Activated CD8-positive, alpha-beta memory T cell treated with anti-CD3 and anti-CD28 coated beads for 4 hours (primary cell): ENCODE measurements around the gene SLC25A33.
A peak's percentile ranks its signal among the peaks of the same experiment; 100 is the strongest.

Source experiments
- DNase-seq, 2 donors: peaks; one replicate each; pipeline ENCODE4 v3.0.0-alpha.2; 2020; ENCODE audit warnings: low read depth in 2 of 2

Gene SLC25A33

GRCh38 chr1:9588551-9589143, 49.4 kb downstream of the SLC25A33 start, which contains the start of gene TMEM201:
TSS of gene TMEM201 (plus strand) at chr1:9588911. CDS start at chr1:9588931, 20 bp downstream.
- peak; percentile 85 to 87 for DNase-seq

DNA sequence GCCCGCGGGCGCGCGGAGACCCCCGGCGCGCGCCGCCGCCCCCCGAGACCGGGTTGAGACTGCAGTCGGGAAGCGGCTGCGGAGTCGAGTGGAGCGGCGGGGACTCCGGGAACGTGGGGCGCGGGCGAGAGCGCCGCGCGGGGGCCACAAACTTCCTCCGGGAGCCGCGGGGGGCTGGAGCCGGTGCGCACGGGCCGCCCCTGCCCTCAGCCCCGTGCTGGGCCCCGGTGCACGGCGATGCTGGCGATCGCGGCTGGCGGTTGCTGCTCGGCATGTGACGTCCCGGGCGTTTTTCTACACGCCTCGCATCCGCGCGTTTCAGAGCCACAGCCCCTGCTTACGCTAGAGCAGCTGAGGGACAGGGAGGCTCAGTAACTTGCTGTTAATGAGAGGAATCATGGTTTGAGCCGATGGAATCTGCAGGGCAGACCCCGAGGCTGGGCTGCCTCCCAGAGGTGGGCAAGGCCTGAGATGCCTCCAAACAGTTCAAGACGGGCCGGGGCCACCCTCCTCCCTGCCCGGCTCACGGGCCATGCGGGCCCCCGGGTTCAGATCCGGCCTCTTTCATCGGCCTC, 50.0 kb downstream of the SLC25A33 start:
- DNase-seq, result no peak

DNA sequence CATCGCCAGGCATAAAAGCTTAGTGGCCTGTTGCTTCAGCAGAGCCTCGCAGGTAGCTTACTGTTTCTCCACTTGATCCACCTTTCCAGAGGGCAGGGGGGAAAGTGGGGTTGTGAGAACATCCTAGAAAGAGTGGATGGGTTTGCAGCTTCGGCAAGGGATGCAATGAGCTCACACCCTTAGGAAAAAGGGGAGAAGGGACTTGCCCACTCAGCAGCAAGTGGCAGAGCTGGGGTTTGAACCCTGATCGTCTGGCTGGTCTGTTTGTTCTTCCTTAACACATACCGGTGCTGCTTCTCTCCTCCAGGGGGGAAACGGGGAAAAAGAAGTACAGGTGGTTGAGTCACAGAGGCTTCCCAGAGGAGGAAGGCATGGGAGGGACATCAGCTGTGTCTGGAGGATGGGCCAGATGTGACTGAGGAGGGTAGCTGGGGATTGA, 50.5 kb downstream of the SLC25A33 start:
- DNase-seq, result no peak

GRCh38 chr1:9590201-9590600, 50.9 kb downstream of the SLC25A33 start:
- DNase-seq, result no peak

- DNase-seq, result no peak
Observed at GRCh38 chr1:9590945-9591668, 51.8 kb downstream of the SLC25A33 start.

DNA sequence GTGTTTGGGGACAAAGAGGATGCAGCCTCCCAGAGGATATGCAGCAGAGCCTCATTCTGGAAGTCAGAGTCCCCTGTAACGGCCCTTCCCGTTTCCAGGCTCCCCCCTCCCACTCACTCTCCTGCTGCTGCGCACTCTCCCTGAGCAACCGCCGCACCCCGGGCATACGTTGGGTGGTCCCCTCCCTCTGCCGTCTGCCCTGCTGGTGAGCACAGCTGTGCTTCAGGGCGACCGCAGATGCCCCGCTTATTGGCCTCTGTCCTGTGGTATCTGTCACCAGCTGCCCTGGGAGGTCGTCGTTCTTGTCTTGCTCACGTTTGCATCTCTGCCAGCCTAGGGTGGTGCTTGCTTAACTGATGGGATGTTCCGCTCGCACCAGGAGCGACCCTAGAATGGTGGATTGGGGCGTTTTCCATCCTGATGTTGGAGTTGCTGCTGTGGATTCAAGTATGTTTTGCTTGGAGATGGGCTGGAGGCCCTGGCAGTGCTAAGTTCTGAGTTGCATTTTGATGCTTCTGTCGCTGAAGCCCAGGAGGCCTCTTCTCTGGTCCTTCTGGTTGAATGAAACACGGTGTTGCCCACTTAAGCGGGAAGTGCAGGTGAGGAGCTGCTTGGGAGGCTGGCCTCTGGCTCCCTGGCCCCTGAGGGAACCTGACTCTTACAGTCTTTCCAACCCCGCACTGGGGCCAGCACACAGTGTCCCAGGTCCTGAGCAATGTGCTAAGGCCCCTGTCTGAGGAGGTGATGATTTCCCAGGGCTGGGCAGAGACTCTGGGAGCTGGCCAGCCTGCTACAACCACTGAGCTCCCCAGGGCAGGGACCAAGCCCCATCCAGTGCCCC, 52.6 kb downstream of the SLC25A33 start:
- no peak for DNase-seq

DNA sequence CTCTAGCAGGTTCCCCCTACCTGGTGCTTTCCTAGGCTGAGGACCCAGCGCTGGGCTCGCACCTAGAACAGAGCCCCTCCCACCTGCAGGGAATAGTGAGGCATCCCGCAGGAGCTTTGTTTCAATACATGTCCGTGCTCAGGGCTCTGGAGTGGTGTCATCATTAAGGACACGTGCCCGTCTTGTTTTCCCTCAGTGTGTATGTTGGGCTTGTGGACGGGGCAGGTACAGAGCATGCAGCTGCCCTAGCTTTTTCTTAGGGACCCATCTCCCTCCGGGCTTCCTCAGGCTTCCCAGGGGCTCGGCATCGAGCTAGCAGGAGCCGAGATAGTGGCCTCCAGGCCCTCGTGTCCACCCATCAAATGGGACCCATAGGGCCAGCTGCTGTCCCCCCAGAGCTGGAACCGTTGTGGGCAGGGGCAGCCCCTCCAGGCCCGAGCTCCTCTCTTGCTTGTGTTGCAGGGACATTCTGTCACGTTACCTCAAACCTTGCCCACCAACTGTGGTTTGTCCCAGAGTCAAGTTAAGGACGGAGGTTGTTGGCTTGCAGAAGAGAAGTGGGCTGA, 53.3 kb downstream of the SLC25A33 start:
- DNase-seq, result no peak

GRCh38 chr1:9593147-9593491, 53.9 kb downstream of the SLC25A33 start:
- DNase-seq, result no peak

GRCh38 chr1:9593492-9594465, 54.5 kb downstream of the SLC25A33 start:
- DNase-seq, result no peak

DNA sequence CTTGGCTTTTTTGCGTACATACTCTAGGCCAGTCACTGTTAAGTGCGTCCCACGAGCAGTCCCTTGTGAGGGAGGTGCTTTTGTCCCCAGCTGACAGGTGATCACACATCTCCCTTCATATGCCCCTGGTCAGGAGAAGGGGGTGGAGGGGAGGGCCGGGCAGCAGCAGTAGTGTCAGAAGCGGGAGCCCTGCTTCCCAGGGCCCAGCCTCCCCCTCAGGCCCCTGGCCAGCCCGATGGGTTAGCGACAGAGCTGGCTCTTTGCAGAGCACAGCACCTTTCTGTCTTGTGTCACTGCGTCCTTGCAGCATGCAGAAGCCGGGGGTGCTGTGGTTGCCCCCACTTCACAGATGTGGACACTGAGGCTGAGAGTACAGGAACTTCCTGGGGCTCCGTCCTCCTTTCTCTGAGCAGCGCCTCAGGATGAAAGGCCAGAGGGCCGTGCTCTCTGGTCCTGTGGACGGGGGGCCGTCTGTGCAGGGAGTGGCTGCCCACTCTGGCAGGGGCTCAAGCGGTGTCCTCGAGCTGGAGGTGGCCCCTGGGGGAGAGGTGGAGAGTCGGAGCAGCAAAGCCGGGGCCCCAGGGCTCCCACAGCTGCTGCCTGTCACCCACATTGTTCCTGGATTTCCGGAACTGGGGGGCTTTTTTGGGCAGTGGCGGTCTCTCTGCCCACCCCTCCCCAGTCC, 55.3 kb downstream of the SLC25A33 start:
- no peak for DNase-seq

DNA sequence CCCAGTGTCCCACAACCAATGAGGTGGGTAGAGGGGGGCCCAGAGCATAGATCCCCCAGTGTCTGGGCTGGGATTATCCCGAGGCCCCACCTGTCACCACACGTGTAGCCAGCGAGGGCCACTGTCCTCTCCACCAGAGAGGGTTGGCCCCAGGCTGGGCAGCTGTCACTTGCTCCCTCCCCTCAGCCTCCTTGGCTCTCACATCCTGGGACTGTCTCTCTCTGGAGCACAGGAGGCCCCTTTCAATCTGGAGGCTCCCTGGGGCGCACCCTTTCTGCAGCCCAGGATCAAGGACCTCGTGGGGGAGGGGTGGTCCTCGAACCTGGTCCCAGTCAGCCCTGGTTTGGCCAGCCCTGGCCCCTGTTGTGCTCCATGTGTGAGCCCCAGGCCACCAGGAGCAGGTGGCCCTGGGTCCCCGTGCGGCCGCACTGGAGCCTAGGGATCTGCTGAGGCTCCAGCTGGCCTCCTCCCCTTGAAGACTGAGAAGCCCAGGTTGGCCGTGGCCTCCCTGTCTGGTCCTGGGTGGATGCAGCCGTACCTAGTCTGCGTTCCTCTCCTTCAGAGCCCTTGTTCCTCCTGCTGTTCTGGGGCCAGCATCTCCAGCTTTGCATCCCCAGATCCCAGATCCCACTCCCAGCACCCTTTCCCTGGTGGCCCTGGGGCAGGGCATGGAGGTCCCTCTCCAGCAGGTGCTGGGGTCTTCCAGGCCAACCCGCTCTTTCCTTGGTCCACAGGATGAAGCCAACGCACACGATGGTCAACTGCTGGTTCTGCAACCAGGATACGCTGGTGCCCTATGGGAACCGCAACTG, 56.1 kb downstream of the SLC25A33 start:
- no peak for DNase-seq

DNA sequence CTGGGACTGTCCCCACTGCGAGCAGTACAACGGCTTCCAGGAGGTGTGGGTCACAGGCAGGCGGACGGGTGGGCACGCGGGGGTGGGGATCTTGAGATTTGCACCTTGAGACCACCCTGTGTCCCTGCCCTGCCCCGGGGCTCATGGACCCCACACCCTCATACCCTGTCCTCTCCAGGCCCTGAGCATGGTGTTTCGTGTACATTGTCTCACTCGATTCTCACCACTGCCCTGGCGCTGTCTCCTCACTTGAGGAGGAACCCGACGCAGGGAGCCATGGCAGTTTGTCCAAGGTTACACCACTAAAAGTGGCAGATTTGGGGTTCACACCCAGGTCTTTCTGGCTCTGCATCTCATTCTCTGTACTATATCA, 56.7 kb downstream of the SLC25A33 start:
- DNase-seq, result no peak

- no peak for DNase-seq
Observed at GRCh38 chr1:9596415-9597123, 57.3 kb downstream of the SLC25A33 start.

DNA sequence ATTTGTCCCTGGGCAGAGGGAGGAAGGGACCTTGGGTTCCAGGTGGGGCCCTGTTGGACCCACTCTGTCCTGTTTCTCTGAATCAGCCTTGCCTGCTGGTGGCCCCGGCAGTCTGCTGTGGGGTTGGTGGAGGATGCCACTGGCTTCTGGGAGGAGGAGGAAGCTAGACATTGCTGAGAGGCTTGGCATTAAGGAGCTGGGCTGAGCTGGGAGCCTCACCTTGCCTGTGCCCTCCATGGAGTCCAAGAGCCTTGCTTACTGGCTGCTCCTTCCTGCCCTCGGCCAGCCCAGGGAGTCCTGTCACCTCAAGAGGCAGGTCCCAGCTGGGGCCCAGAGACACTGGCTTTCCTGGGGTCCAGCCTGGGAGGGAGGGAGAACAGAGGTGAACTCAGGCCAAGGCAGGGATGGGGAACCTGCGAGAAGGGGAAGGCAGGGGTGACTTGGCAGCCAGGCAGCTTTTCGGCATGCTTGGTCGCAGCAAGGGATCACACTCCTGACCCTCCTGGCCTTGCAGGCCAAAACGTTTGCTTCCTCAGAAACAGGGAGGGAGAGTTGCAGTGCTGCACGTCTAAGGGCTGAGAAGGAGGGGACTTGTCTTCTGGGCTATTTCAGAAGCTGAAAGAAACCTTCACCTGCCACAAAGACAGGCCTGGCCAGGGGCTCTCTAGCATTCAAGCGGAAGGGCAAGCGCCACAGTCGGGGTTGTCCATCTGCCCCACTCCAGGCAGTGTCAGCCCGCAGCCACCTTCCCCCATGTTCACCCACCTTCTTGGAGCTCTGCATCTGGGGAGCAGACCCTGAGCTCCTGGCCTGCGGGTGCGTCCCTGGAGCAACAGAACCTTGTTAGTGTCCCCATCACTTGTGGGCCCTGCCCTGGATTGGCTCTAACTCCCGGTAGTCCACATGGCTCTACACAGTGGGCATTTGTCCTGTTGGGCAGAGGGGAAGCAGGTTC, 58.4 kb downstream of the SLC25A33 start:
- DNase-seq, result no peak

GRCh38 chr1:9598316-9598700, 59.0 kb downstream of the SLC25A33 start:
- DNase-seq, result no peak

GRCh38 chr1:9599741-9600140, 60.5 kb downstream of the SLC25A33 start:
- no peak for DNase-seq
